K562 (cell line): ENCODE measurements around the gene ZNF490. TPM values are rescaled to one million over a fixed set of nuclear protein-coding genes. Genes with fewer than 3 reads are reported as not detected.

ENCODE experiments used
- ATF7 ChIP-seq: fragments of 450-650 bp; IDR thresholded peaks from 2 replicates; pipeline ENCODE4 v1.7.1; 2014; ENCODE audit warnings: mild to moderate bottlenecking, moderate library complexity
- DPF2 ChIP-seq: fragments of 450-650 bp; IDR thresholded peaks from 2 replicates; pipeline ENCODE4 v1.6.1; 2016
- E2F4 ChIP-seq: sonication (generic); formaldehyde crosslinking; IDR thresholded peaks from 2 replicates; pipeline ENCODE4 v1.8.0; 2022; ENCODE audit warnings: mild to moderate bottlenecking, low read depth, missing genetic modification reagents
- ESRRA ChIP-seq: fragments of 450-650 bp; IDR thresholded peaks from 2 replicates; pipeline ENCODE4 v1.6.1; 2014; ENCODE audit warnings: low read depth, mild to moderate bottlenecking, moderate library complexity, borderline replicate concordance
- GMEB1 ChIP-seq: fragments of 250-450 bp; sonication (Bioruptor Pico); IDR thresholded peaks from 2 replicates; pipeline ENCODE4 v1.4.0; 2020; ENCODE audit warnings: mild to moderate bottlenecking
- JUND ChIP-seq, 2 experiments: IDR thresholded peaks; 2 replicates in 1 of 2; 3 replicates in 1 of 2; pipeline ENCODE4 v1.6.1; 2011; ENCODE audit warnings: borderline replicate concordance in 2 of 2, low read depth in 2 of 2, low read length in 2 of 2, improper control_type of control experiment in 1 of 2, missing biosample characterization in 1 of 2, missing genetic modification characterization in 1 of 2, missing genetic modification reagents in 1 of 2
- MCM7 ChIP-seq, 2 experiments: fragments of 450-650 bp; IDR thresholded peaks; 2 replicates each; pipeline ENCODE4 v1.6.1; 2016 to 2018
- MYC ChIP-seq, 2 experiments: fragments of 250-450 bp in 1 of 2; sonication (Bioruptor Pico) in 1 of 2; IDR thresholded peaks; 2 replicates each; pipeline versions ENCODE4 v1.5.1 to v1.6.1; 2012 to 2021; ENCODE audit warnings: low read depth in 2 of 2, borderline replicate concordance in 1 of 2, improper control_type of control experiment in 1 of 2, low read length in 1 of 2, mild to moderate bottlenecking in 1 of 2, moderate library complexity in 1 of 2
- THAP7 ChIP-seq: fragments of 250-450 bp; sonication (Bioruptor Pico); IDR thresholded peaks from 2 replicates; pipeline ENCODE4 v1.5.0; 2021
- XRCC5 ChIP-seq: fragments of 200-400 bp; formaldehyde crosslinking; IDR thresholded peaks from 2 replicates; pipeline ENCODE4 v1.6.1; 2017; ENCODE audit warnings: low read depth, mild to moderate bottlenecking, low read length
- ZBTB33 ChIP-seq: sonication (generic); formaldehyde crosslinking; IDR thresholded peaks from 2 replicates; pipeline ENCODE4 v1.8.1; 2023; ENCODE audit warnings: mild to moderate bottlenecking, missing genetic modification reagents
- ZNF277 ChIP-seq: fragments of 250-450 bp; sonication (Bioruptor Pico); IDR thresholded peaks from 2 replicates; pipeline ENCODE4 v1.8.0; 2022; ENCODE audit warnings: inconsistent platforms, mild to moderate bottlenecking, moderate library complexity, borderline replicate concordance
- polyA plus RNA-seq, 8 experiments: library from polyadenylated mRNA; depleted of rRNA in 4 of 8; stranded (reverse) in 5 of 8; unstranded in 3 of 8; fragments of >200 nt; fragmentation: Nextera tagmentation in 2 of 8; fragmentation: Illumina TruSeq in 1 of 8; extraction: Ambion mirVana in 2 of 8; extraction: Trizol in 1 of 8; gene quantifications; 2 replicates each; pipeline versions ENCODE4 v1.2.1 to v1.2.3, GENCODE V29; 2011 to 2014; ENCODE audit warnings: inconsistent platforms in 1 of 8, missing spikeins in 1 of 8
- total RNA-seq, 7 experiments: library from RNA; depleted of rRNA in 6 of 7; stranded (reverse); fragments of >200 nt in 6 of 7; fragmentation: Illumina TruSeq in 2 of 7; extraction: Trizol in 2 of 7; gene quantifications; 2 replicates each; pipeline versions ENCODE4 v1.2.1 to v1.2.3, GENCODE V29; 2011 to 2021; ENCODE audit warnings: low replicate concordance in 1 of 7
- TF ChIP-seq, protein P1 (sequence below): sonication (generic); formaldehyde crosslinking; IDR thresholded peaks from 2 replicates; pipeline ENCODE4 v1.8.0; 2022; ENCODE audit warnings: mild to moderate bottlenecking, missing genetic modification reagents

Gene ZNF490
- total and polyA plus RNA-seq, 9 of the 15 experiments (the other 6 are each of a cell fraction or from before 2014, with no cell fraction given), result 0.90 to 8.3 (median 4.4) TPM

DNA sequence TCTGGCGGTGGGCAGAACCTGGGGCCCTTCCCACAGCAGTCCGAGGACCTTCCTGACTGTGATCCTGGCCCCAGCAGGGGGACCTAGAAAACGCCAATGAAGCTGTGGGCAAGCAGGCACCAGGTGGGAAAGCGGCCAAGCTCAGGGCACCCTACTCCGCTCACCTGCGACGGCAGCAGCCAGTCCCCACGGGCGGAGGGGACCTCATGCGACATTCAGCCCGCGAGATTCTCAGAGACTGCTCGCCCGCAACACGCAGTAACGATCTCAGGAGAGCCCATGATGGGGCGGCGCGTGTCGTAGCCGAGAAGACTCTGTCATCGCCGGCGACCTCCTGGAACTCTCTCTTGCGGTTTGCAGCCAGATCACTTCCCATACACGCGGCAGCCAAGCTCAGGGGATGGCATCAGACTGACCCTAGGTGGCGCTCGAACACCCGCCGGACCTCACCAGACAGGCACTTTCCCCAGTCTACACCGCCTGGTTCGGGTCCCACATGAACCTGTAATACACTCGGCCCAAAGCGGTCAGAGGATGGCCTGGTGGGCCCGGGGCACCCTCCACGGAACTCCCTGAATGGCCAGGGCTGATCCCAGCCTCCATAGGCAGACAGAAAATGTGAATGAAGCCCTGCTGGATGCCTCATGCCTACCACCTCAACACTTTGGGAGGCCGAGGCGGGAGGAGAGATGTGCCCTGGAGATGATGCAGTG lies 29.4 kb upstream of the ZNF490 start (continued):
- TF ChIP-seq ZBTB33 (CRISPR knock-in tag), result peak; percentile 97
- TF ChIP-seq JUND (IDR thresholded peaks at IDR 0.05; ENCODE audit: borderline replicate concordance, low read depth, low read length), result peak; percentile 37; the same call in 1 of the 2 replicates
- TF ChIP-seq JUND (tag; IDR thresholded peaks at IDR 0.05; ENCODE audit: borderline replicate concordance, low read depth, low read length), result no peak
- TF ChIP-seq, protein P1, sequence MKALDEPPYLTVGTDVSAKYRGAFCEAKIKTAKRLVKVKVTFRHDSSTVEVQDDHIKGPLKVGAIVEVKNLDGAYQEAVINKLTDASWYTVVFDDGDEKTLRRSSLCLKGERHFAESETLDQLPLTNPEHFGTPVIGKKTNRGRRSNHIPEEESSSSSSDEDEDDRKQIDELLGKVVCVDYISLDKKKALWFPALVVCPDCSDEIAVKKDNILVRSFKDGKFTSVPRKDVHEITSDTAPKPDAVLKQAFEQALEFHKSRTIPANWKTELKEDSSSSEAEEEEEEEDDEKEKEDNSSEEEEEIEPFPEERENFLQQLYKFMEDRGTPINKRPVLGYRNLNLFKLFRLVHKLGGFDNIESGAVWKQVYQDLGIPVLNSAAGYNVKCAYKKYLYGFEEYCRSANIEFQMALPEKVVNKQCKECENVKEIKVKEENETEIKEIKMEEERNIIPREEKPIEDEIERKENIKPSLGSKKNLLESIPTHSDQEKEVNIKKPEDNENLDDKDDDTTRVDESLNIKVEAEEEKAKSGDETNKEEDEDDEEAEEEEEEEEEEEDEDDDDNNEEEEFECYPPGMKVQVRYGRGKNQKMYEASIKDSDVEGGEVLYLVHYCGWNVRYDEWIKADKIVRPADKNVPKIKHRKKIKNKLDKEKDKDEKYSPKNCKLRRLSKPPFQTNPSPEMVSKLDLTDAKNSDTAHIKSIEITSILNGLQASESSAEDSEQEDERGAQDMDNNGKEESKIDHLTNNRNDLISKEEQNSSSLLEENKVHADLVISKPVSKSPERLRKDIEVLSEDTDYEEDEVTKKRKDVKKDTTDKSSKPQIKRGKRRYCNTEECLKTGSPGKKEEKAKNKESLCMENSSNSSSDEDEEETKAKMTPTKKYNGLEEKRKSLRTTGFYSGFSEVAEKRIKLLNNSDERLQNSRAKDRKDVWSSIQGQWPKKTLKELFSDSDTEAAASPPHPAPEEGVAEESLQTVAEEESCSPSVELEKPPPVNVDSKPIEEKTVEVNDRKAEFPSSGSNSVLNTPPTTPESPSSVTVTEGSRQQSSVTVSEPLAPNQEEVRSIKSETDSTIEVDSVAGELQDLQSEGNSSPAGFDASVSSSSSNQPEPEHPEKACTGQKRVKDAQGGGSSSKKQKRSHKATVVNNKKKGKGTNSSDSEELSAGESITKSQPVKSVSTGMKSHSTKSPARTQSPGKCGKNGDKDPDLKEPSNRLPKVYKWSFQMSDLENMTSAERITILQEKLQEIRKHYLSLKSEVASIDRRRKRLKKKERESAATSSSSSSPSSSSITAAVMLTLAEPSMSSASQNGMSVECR, result peak; percentile 59; the same call in 1 of the 2 replicates
- TF ChIP-seq DPF2, result peak; percentile 33; the same call in 1 of the 2 replicates
- no peak for TF ChIP-seq GMEB1
- no peak for TF ChIP-seq MCM7 (IDR thresholded peaks at IDR 0.05)
- TF ChIP-seq MYC (IDR thresholded peaks at IDR 0.05; ENCODE audit: low read depth, low read length), result peak; percentile 82
- TF ChIP-seq MYC (CRISPR knock-in tag; IDR thresholded peaks at IDR 0.05; ENCODE audit: borderline replicate concordance, low read depth), result no peak
- TF ChIP-seq E2F4 (CRISPR knock-in tag), result 0 out of 2 replicates have a peak, but pooled peaks have one; percentile 51
- peak; percentile 19; the same call in 1 of the 2 replicates for TF ChIP-seq ATF7
- peak; percentile 69; the same call in 1 of the 2 replicates for TF ChIP-seq XRCC5
- no peak for TF ChIP-seq ZNF277
- peak; percentile 81; the same call in 1 of the 2 replicates for TF ChIP-seq ESRRA
- no peak for TF ChIP-seq THAP7
